HFFc6 (cell line): ENCODE data around the gene KCNC1. TPM values are rescaled to one million over a fixed set of nuclear protein-coding genes. Genes with fewer than 3 reads are reported as not detected.

Source experiments
- DNase-seq: peaks from one replicate; pipeline ENCODE4 v3.0.0-alpha.2; 2018
- H3K27ac Mint-ChIP-seq: 2 replicates; pipeline ENCODE4 v1.8.0; 2020; ENCODE audit warnings: mild to moderate bottlenecking, mixed read lengths
- H3K27me3 Mint-ChIP-seq: 2 replicates; pipeline ENCODE4 v1.8.0; 2021; ENCODE audit warnings: mild to moderate bottlenecking, moderate library complexity, mixed read lengths; ENCODE audit not compliant: insufficient read depth
- H3K36me3 Mint-ChIP-seq: 2 replicates; pipeline ENCODE4 v1.8.0; 2021; ENCODE audit warnings: low read depth, mixed read lengths
- H3K4me1 Mint-ChIP-seq: 2 replicates; pipeline ENCODE4 v1.8.0; 2020; ENCODE audit warnings: low read depth, mixed read lengths
- H3K4me3 Mint-ChIP-seq: 2 replicates; pipeline ENCODE4 v1.8.0; 2020; ENCODE audit warnings: mild to moderate bottlenecking, moderate library complexity, mixed read lengths
- H3K9me3 Mint-ChIP-seq: 2 replicates; pipeline ENCODE4 v1.8.0; 2020; ENCODE audit warnings: mild to moderate bottlenecking, mixed read lengths
- total RNA-seq, 6 experiments: library from RNA; stranded (reverse); fragmentation: NEBNext Ultra II Directional; extraction: Animal tissue kit (Norgen Biotek cat#: 25700); gene quantifications; 2 replicates in 1 of 6; 3 replicates in 5 of 6; pipeline ENCODE4 v1.2.3, GENCODE V29; 2021
- TF ChIP-seq, protein P1 (sequence below): fragments of 200-600 bp; sonication (generic); IDR thresholded peaks from 2 replicates; pipeline ENCODE4 v1.5.0; 2021; ENCODE audit warnings: antibody characterized with exemption, mild to moderate bottlenecking

KCNC1 gene
- total RNA-seq, 6 experiments from 2014 or later = not detected

DNA sequence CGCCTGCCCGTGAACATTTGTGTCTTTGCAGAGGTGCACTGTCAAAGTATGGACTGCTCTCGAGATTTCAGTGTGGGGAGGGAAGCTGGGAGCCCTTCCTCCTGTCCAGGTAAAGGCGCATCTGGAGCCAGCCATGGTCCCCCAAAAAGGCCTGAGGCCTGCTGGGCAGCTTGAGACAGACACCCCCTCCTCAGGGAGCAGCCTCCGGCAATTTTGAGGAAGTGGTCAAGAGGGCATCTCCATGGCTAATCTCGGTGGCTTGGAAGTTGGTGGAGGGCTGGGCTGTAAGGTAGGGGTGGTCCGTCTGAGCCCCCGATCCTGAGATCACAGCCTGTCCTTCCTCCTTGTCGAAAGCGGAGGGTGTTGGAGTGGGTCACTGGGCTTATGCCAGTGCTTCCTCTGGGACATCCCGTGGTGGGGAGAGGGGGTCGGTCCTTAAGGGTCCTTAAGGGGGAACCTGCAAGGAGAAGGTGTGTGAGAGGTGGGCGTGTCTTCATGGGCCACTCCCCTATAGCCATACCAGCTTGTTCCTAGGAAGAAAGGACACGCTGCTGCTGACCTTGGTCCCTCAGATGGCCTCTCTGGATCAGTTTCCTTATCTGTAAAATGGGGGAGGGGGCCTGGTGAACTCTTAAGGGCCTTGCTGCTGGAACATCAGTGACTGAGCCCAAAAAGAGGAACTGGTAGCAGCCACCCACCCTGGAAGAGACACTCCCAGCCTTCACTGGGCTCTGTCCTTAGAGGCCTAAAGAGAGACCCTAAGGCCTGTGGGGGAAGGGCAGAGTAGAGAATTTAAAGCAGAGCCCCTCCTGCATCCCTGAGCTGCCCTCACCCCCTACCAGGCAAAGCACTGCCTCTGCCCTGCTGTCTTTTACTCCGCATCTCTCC lies 2.6 kb downstream of the KCNC1 start:
- TF ChIP-seq, protein P1, sequence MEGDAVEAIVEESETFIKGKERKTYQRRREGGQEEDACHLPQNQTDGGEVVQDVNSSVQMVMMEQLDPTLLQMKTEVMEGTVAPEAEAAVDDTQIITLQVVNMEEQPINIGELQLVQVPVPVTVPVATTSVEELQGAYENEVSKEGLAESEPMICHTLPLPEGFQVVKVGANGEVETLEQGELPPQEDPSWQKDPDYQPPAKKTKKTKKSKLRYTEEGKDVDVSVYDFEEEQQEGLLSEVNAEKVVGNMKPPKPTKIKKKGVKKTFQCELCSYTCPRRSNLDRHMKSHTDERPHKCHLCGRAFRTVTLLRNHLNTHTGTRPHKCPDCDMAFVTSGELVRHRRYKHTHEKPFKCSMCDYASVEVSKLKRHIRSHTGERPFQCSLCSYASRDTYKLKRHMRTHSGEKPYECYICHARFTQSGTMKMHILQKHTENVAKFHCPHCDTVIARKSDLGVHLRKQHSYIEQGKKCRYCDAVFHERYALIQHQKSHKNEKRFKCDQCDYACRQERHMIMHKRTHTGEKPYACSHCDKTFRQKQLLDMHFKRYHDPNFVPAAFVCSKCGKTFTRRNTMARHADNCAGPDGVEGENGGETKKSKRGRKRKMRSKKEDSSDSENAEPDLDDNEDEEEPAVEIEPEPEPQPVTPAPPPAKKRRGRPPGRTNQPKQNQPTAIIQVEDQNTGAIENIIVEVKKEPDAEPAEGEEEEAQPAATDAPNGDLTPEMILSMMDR = no peak
- no peak overlapping the region for H3K27ac Mint-ChIP-seq
- H3K9me3 Mint-ChIP-seq = no peaks in the 10 kb centered on the region
- no peak overlapping the region for H3K4me3 Mint-ChIP-seq
- no peaks in the 10 kb centered on the region for H3K4me1 Mint-ChIP-seq
- DNase-seq = no peak
- no peaks in the 10 kb centered on the region for H3K36me3 Mint-ChIP-seq
- peaks cover 25% of the 10 kb centered on the region for H3K27me3 Mint-ChIP-seq

DNA sequence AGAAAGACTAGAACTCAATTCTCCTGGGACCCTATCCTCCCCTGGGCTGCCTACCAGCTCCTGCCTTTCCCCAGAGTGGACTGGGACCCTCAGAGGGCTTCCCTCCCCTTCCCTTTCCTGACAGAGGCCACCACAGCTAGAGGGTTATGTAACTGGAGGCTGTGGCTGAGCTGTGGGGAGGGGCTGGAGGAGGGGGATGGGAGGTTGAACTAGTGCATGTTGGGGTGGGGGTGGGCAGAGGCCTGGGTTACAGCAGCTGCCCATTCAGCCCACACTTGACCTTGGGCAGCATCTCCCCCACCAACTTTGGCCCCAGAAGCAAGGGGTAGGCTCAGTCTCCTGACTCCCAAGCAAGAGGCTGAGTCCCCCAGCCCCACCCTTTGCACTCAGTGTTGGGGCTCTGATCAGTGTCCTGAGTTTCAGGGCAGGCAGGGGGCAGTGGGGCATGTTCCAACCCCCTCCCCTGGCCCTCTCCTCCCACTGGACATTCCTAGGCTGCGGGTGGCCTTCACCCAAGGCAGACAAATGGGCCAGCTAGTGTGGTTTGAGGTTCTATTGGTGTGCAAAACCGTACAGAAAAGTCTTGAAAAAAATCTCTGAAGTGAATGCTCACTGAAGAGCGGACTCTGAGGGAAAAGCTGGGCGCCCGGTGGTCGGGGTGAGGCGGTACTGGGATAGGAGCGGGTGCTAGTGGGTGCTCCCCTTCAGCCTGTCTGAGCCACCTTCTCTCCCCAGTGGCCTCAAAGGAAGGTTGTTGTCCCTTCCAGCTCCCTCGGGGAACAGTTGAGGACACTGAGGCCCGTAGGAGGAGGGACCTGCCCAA lies 3.8 kb downstream of the KCNC1 start:
- Mint-ChIP-seq H3K4me3 (no peak overlapping the region), H3K27ac (no peak overlapping the region), H3K27me3 (peaks cover 19% of the 10 kb centered on the region), H3K4me1 (peaks cover under 1% of the 10 kb centered on the region; the same call in 1 of the 2 replicates), H3K36me3 (no peaks in the 10 kb centered on the region), H3K9me3 (no peaks in the 10 kb centered on the region)
- DNase-seq = no peak
- TF ChIP-seq, protein P1 = no peak

DNA sequence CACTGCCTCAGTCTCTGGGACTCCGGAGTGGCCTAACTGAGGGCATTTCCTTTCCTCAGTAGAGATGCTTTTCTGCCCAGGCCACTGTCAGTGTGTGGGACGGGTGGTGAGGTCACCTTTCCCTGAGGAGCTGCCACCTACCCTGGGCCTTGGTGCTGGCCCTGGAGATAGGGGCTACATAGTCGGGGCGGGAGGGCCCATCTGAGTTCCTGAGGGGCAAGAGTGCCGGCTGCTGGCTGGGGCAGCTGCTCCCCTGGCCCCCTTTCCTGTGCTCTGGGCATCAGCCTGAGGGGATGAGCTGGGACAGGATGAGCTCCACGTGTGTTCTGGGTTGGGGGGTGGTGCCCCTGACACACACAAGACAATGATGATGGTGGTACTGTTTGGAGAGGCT lies 5.4 kb downstream of the KCNC1 start:
- Mint-ChIP-seq H3K4me3 (no peak overlapping the region), H3K27me3 (peaks cover 18% of the 10 kb centered on the region), H3K36me3 (no peaks in the 10 kb centered on the region), H3K9me3 (no peaks in the 10 kb centered on the region), H3K27ac (no peak overlapping the region), H3K4me1 (peaks cover 12% of the 10 kb centered on the region)
- TF ChIP-seq, protein P1 = no peak
- DNase-seq = no peak

DNA sequence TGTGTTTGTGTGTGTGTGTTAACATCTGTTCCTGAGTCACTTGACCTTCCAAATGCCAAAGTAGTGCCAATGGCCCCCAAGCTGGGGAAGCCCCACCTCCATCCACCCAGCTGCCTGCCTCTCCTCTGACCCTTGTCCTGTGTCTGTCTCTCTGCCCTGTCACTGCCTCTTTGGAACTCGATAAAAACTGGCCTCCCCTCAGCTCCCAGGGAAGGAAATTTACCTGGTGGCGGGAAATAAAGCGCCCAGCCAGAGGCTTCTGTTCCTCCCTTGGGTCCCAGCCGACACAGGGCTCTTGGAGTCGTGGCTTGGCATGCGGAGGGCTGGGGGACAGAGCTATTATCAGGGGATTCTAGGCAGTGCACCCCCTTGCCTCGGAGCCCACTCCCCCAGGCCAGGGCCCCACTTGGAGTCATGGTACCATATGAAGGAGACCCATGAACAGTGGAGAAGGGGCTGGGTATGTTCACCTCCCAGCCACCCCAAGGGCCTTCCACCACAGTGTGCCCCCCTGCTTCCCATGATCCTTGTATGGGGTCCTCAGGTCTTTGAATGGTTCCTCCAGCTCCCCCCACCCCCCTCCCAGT lies 6.2 kb downstream of the KCNC1 start:
- TF ChIP-seq, protein P1 = no peak
- Mint-ChIP-seq H3K36me3 (no peaks in the 10 kb centered on the region), H3K4me1 (peaks cover 12% of the 10 kb centered on the region), H3K27me3 (peaks cover 21% of the 10 kb centered on the region), H3K9me3 (no peaks in the 10 kb centered on the region), H3K4me3 (no peak overlapping the region), H3K27ac (no peak overlapping the region)
- no peak for DNase-seq

DNA sequence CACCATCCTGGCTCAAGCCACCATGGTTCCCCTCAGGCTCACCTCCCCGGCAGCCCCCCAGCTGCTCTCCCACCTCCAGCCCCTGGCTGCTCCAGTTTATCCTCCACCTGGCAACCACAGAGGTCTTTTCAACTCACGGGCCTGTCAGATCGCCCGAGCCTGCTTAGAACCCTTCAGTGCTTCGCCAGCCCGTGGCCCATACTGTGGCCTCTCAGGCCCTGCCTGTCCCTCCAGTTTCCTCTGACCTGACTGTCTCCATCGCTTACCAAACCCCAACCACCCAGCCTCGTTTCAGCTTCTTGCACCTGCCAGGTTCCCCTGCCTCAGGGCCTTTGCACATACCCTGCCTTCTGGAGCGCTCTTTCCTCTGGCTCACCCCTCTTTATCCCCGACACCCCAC lies 6.9 kb downstream of the KCNC1 start:
- H3K9me3 Mint-ChIP-seq = no peaks in the 10 kb centered on the region
- peaks cover 24% of the 10 kb centered on the region for H3K27me3 Mint-ChIP-seq
- no peak overlapping the region for H3K4me3 Mint-ChIP-seq
- no peaks in the 10 kb centered on the region for H3K36me3 Mint-ChIP-seq
- no peak overlapping the region for H3K27ac Mint-ChIP-seq
- TF ChIP-seq, protein P1 = no peak
- H3K4me1 Mint-ChIP-seq = peaks cover 12% of the 10 kb centered on the region
- DNase-seq = no peak
